Activated naive CD4-positive, alpha-beta T cell treated with anti-CD3 and anti-CD28 coated beads, Interleukin-2, amount 50 U/mL, for 72 hours (primary cell): ENCODE data around the gene CFAP20. TPM values are rescaled to one million over a fixed set of nuclear protein-coding genes. Genes with fewer than 3 reads are reported as not detected.
A peak's percentile ranks its signal among the peaks of the same experiment; 100 is the strongest.

Experiments used
- ATAC-seq, 2 donors: fragments of 150-1000 bp; cut with Tn5 transposase; 2 replicates each; pipeline ENCODE4 v1.10.0; 2021; ENCODE audit warnings: mild to moderate bottlenecking in 2 of 2, moderate library complexity in 2 of 2
- DNase-seq, 2 donors: peaks; one replicate each; pipeline ENCODE4 v3.0.0; 2021 to 2022; ENCODE audit warnings: low spot score in 2 of 2
- H3K27ac Mint-ChIP-seq, 2 donors: one replicate each; pipeline ENCODE4 v1.8.0; 2022; ENCODE audit warnings: mild to moderate bottlenecking in 2 of 2, mixed read lengths in 2 of 2
- H3K36me3 Mint-ChIP-seq, 2 donors: one replicate each; pipeline ENCODE4 v1.8.0; 2022; ENCODE audit warnings: mixed read lengths in 2 of 2
- H3K9me3 Mint-ChIP-seq, 2 donors: one replicate each; pipeline ENCODE4 v1.8.0; 2022; ENCODE audit warnings: mixed read lengths in 2 of 2
- total RNA-seq, 2 donors: library from RNA; stranded (reverse); gene quantifications; one replicate each; pipeline ENCODE4 v1.2.3, GENCODE V29; 2022

Gene CFAP20
- total RNA-seq, 2 donors from 2014 or later: 36.6 to 40.4 TPM

DNA sequence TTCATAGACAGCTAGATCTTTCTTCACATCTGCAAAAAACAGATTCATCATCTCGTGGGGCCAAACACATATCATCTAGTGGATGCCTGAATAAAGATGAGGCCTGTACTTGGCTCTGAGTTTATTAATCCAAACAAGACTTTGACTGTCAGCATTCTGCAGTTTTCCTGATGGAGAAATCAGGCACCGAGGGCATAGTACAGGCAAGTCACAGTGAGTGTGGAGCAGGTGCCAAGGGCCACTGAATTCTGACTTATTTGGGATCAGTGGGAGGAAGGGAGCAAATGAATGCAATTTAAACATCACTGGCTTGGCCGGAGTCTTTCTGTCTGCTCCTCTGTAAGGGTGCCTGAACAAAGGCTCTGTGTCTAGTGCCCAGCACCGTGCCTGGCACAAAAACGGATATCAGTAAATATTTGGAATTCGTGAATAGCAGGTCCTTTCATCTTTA lies 975 bp downstream of the CFAP20 start:
- no peak for ATAC-seq
- Mint-ChIP-seq H3K9me3 (no peaks in the 10 kb centered on the region), H3K36me3 (peaks cover 9 to 10% of the 10 kb centered on the region in 2 donors), H3K27ac (peak overlapping the region; percentile 90 to 93)
- DNase-seq: no peak

DNA sequence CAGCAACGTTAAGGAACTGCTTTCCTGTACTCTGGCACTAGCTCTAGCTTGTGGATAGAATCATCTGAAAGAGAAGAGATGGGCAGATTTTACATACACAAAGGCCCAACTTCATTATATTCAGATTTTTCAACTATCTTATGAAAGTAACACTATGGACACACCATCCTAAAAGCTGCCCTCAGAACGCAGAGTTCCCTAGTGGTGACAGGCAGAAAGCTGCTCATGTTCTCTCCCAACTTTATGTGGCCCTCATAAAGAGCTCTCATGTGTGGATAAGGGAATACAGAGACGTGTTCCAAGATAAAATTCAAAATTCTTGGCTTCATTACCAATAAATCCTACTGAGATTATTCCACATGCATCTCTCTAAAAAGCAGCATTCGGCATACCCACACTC lies 1.5 kb downstream of the CFAP20 start:
- peaks cover 9 to 10% of the 10 kb centered on the region in 2 donors for H3K36me3 Mint-ChIP-seq
- H3K27ac Mint-ChIP-seq: peak overlapping the region; percentile 90 to 93
- H3K9me3 Mint-ChIP-seq: no peaks in the 10 kb centered on the region
- no peak for ATAC-seq
- no peak for DNase-seq

DNA sequence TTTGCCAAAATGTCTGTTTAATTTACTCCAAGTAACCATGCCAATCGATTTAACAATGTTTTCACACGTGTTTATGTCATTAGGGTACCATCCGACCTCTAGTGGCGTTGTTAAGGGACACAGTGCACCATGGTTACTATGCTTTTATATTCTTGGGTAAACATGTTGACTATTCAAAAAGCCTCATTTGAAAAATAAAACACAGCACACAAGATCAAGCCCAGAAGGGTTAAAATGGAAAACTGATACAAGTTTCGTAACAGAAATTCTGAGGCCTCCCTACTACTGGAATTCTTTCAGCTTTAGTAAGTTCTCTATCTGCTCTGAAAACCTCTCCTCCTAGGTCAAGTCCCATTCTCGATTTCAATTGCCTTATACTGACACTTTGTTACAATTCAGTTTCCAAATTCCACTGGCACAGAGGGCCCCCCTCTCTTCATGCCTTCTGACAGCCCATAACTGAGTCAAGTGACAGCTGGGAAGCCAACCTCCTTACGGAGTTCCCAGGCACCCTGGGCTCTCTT lies 2.1 kb downstream of the CFAP20 start:
- Mint-ChIP-seq H3K9me3 (no peaks in the 10 kb centered on the region), H3K36me3 (peaks cover 9 to 10% of the 10 kb centered on the region in 2 donors), H3K27ac (peak overlapping the region; percentile 90 to 93)
- ATAC-seq (peak in 1 of 2 donors; percentile 27), DNase-seq (no peak)

DNA sequence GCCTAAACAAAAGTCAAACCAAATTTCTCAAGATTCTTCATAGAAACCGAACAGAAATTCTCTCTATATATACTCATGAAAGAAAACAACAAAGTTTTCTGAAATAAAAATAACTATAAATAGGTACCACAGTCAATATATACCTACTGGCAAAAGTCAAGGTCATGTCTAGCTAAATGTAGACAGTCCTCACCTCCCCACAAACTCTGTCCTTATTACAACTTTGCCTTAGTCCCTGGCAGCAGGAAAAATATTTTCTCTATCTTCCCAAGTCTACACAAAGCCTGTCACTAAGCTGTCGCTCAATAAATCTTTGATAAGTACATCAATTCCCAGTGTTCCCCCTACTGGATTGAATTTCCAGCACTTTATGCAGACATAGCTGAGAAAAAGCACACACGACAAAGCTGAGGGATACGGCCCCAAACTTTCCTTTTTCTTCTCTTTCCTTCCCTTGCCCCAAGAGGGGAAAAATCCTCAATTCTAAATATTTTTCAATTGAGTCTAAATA lies 2.7 kb downstream of the CFAP20 start:
- no peak for DNase-seq
- Mint-ChIP-seq H3K27ac (peak overlapping the region; percentile 90 to 93), H3K9me3 (no peaks in the 10 kb centered on the region), H3K36me3 (peaks cover 9 to 10% of the 10 kb centered on the region in 2 donors)
- ATAC-seq: no peak

DNA sequence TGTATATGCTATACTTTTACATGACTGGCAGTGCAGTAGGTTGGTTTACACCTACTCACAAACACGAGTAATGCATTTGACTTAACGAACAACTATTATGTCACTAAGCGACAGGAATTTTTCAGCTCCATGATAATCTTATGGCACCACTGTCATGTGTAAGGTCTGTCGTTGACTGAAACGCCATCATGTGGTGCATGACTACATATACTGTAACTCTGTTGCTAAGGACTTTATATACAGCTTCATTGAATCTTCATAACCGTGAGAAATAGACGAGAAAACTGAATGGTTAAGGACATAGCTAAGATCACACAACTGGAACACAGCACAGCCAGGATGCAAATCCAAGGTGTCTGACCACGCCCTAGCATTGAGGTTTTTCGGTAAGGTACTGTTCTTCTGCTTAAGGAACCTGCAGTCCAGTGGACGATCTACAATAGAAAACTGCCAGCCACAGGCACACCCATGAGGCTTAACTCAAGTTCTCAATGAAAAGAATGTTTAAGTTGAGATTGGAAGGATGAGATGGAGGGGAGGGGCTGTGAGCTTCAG lies 3.3 kb downstream of the CFAP20 start:
- Mint-ChIP-seq H3K27ac (peak overlapping the region in 1 of 2 donors; percentile 34), H3K9me3 (no peaks in the 10 kb centered on the region), H3K36me3 (peaks cover 9 to 10% of the 10 kb centered on the region in 2 donors)
- DNase-seq (no peak), ATAC-seq (no peak)

DNA sequence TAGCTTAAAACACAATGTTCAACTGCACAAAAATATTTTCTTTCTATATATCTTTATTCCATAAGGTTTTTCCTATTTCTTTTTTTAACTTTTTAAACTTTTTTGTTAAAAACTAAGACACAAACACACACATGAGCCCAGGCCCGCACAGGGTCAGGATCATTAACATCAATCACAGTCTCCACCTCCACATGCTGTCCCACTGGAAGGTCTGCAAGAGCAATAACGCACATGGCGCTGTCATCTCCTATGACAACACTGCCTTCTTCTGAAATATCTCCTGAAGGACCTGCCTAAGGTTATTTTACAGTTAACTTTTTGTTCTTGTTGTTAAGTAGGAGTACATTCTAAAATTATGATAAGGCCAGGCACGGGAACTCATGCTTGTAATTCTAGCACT lies 4.1 kb downstream of the CFAP20 start:
- H3K27ac Mint-ChIP-seq: no peak overlapping the region
- no peak for DNase-seq
- no peak for ATAC-seq
- peaks cover 9 to 10% of the 10 kb centered on the region in 2 donors for H3K36me3 Mint-ChIP-seq
- H3K9me3 Mint-ChIP-seq: no peaks in the 10 kb centered on the region

DNA sequence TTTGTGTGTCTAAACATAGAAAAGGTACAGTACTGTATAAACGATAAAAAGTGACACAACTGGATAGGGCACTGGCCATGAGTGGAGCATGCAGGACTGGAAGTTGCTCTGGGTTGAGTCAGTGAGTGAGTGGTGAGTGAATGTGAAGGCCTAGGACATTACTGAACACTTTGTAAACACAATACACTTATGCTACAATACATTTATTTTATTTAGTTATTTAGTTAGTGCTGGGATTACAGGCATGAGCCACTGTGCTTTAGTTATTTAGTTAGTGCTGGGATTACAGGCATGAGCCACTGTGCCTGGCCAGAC lies 4.6 kb downstream of the CFAP20 start:
- H3K27ac Mint-ChIP-seq: peak overlapping the region in 1 of 2 donors; percentile 57
- ATAC-seq (no peak), DNase-seq (no peak)
- H3K36me3 Mint-ChIP-seq: peaks cover 7% of the 10 kb centered on the region in 2 donors
- H3K9me3 Mint-ChIP-seq: no peaks in the 10 kb centered on the region

DNA sequence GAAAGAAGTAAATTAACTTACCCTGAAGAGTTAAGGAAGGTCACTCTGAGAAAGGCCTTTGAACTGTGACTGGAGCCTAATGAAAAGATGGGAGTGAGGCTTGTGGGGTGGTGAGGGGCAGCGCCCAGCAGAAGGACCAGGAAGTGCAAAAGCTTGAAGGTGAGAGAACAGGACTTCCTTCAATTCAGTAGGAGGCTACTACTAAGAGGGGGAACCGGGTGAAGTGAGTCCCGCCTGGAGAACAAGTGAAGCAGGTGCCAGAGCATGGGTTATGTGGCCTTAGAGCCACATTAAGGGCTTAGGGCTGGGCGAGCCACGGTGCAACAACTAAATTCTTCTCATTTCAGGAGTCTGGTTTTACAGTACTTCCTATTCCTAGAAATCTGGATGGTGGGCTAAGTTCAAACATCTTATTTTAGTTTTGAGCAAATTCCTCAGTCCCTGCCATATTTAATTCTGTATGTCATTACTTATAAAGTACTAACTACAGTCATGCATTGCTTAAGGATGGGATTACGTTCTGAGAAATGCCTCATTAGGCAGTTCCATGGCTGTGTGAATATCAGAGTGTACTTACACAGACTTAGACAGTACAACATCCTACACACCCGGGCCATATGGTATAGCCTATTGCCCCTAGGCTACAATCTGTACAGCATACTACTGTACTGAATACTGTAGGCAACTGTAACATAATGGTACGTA lies 5.1 kb downstream of the CFAP20 start:
- Mint-ChIP-seq H3K9me3 (no peaks in the 10 kb centered on the region), H3K36me3 (peaks cover 2% of the 10 kb centered on the region in 2 donors), H3K27ac (peak overlapping the region in 1 of 2 donors; percentile 57)
- ATAC-seq (peak in 1 of 2 donors; percentile 21), DNase-seq (no peak)

DNA sequence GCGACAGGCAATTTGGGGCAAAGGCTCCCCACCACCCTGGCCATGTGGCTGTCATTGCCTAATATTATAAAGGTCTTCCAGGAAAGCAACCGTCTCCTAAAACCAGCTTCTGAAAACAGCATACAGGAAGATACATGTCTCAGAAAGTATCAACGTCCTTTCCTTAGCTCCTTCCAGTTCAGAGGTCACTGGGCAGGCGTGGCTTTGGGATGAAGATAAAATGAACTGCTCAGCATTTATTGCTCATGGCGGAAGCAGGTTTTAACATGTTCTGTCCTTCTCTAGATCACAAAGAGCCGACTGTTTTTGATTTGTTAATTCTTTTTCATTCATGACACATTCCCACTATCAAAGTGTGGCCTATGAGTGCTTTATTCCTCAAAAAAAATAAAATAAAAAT lies 8.0 kb downstream of the CFAP20 start:
- no peaks in the 10 kb centered on the region for H3K9me3 Mint-ChIP-seq
- no peak for ATAC-seq
- DNase-seq: no peak
- H3K36me3 Mint-ChIP-seq: no peaks in the 10 kb centered on the region
- H3K27ac Mint-ChIP-seq: no peak overlapping the region

DNA sequence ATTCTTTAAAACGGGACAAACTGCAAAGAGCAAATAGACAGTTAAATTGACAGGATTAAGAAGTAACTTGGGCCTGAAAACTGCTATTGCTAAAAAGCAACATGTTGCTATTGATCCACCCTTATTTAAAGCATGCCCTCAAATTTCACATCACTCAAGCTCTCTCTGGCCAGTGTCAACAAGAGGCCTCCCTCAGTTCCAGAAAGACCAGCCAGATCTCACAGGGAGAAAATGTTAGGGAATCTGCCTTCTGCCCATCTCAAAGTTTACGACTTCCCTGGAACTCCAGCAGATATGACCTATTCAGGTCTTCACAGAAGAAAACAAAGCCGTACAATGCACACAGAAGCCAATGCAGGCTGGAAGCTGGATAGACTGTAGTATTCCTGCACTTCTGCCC lies 8.9 kb downstream of the CFAP20 start:
- H3K9me3 Mint-ChIP-seq: no peaks in the 10 kb centered on the region
- DNase-seq (no peak), ATAC-seq (no peak)
- peaks cover 2 to 4% of the 10 kb centered on the region in 2 donors for H3K36me3 Mint-ChIP-seq
- peak overlapping the region; percentile 23 to 83 for H3K27ac Mint-ChIP-seq

DNA sequence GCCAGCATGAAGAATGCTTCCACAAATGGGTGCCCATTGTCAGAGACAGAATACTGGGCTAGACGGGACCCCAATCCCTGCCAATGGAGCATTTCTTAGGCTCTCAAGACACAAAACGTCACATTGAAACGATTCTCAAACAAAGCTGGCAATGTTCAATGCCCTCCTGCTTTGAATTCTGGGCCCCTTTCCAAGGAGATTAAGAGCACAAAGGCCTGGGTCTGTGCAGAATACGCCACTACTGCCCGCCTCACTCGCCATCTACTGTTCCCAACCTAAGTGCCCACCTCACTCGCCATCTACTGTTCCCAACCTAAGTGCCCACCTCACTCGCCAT lies 9.7 kb downstream of the CFAP20 start:
- ATAC-seq (no peak), DNase-seq (no peak)
- H3K9me3 Mint-ChIP-seq: no peaks in the 10 kb centered on the region
- H3K36me3 Mint-ChIP-seq: peaks cover 5 to 9% of the 10 kb centered on the region in 2 donors
- no peak overlapping the region for H3K27ac Mint-ChIP-seq

DNA sequence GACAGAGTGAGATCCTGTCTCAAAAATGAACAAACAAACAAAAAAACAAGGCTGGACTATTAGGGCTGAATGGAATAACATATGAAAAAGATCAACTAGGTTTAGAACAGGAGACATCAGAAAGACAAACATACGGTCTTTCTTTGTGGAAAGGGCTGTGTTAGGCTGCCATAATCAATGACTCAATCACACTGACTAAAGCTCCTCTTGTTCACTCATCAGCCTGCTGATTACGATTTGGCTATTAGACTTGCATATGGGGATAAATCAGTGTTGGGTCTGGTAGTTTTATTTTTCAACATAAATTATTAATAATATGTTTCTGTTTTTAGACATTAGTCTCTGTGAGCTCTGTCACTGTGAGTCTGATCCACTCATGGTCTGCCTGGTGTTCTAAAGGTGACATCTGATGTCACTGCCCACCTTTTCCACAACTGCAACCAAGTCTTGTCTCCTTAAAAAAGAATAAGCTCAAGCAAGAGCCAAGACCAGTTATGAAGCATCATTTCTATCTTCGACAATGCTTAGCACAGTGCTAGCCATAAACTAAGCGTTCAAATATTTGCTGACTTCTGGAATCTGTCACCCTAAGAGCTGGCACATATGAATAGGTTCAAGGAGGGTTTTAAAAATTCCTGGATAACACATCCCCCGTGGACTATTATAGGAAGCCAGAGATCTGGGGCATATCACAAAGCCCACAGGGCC lies 10.2 kb downstream of the CFAP20 start:
- peaks cover 6 to 9% of the 10 kb centered on the region in 2 donors for H3K36me3 Mint-ChIP-seq
- H3K27ac Mint-ChIP-seq: peak overlapping the region; percentile 37 to 40
- no peak for DNase-seq
- H3K9me3 Mint-ChIP-seq: no peaks in the 10 kb centered on the region
- ATAC-seq: no peak

DNA sequence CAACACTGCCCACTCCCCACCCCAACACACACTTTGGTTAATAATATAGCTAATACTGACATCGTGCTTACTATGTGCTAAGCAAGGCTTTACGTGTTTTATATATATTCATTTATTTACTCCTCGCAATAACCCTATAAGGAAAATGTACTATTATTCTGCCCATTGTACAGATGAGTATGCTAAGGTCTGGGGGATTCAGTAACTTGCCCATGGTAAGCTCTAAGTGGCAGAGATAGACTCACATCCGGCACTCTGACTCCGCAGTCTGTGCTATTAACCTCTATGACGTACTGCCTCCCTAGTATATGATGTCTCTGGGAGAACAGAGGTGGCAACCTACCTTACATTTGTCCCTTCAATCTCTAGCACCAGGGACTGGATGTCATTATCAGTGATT lies 12.7 kb downstream of the CFAP20 start:
- no peaks in the 10 kb centered on the region for H3K9me3 Mint-ChIP-seq
- DNase-seq: no peak
- no peak overlapping the region for H3K27ac Mint-ChIP-seq
- H3K36me3 Mint-ChIP-seq: peaks cover 9 to 11% of the 10 kb centered on the region in 2 donors
- ATAC-seq: no peak

DNA sequence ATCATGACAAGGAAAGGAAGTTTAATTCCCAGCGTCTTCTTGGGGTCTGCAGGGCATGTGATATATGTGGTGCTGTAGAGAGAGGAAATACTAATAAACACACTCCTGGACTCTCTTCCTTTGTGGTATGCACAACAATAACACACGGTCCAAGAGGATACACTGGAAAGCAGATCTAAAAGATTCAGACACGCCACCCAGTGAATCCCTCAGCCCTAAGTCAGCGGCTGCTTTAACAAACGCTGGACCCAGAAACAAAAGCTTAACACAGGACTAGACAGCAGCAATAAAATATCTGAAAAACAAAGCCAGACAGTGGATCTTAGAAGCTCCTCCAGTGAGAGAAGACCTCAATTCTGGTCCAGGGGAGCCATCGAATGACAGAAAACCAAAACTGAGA lies 13.1 kb downstream of the CFAP20 start:
- Mint-ChIP-seq H3K27ac (peak overlapping the region in 1 of 2 donors; percentile 58), H3K9me3 (no peaks in the 10 kb centered on the region), H3K36me3 (peaks cover 9 to 11% of the 10 kb centered on the region in 2 donors)
- DNase-seq (no peak), ATAC-seq (no peak)

DNA sequence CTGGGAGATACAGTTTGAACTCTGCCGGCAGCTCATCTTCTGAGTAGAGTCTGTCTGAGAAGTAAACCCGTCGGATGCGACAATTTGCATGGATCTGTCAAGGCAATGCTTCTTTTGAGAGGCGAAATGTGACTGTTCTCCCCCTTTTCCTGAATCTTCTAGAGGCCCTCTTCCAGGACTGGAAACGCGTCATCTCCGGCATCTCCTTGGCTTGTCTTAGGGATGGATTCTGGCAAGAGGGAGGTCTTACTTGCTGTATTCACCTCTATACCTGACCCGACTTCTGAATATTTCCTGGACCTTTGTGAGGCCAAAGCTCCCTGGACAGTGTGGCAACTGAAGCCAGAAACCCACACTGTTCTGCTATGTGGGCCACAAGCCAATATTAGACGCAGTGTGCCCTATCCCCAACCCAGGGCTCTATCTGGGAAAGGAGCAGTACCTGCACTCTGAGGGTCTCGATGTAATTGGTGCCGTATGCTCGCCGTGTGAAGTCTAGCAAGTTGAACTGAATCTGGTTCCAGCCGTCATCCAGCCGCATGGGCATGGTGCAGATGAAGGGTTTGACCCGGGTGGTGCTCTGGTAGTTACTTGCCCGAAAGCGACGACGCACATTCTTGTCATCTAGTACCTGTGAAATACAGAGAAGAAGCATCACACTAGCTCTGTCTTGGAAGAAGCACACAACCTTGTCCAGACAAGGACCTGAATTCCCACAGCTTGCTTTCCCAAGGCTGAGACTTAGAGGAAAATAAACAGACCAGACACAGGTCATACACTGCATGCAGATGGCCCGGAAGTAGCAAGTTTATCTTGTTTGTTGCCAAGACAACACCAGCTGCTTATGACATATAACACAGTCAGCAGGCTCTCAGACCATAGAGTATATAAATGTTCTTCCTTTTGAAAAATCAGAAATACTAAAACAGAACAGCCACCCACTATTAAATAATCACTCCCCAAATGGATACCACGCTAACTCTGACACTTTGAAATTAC lies 14.1 kb downstream of the CFAP20 start:
- DNase-seq: peak in 1 of 2 donors; percentile 38
- no peak for ATAC-seq
- Mint-ChIP-seq H3K36me3 (peaks cover 9 to 11% of the 10 kb centered on the region in 2 donors), H3K27ac (peak overlapping the region in 1 of 2 donors; percentile 58), H3K9me3 (no peaks in the 10 kb centered on the region)

DNA sequence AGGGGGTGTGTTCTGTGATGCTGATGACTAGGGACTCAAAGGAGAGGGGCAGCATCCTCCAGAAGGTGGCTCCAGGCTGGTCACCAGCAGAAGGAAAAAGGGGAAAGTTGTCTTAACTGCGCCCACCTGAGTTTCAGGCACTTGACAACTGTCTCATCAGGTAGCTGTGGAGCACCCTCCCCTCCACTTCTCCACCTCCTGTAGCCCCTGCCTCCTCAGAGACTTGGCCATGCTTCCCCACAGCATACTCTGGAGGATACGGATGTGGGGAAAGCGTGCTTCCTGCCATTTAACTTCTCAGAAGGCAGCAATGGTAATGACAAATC lies 17.9 kb downstream of the CFAP20 start:
- DNase-seq (no peak), ATAC-seq (no peak)
- H3K36me3 Mint-ChIP-seq: peaks cover 9 to 11% of the 10 kb centered on the region in 2 donors
- no peaks in the 10 kb centered on the region for H3K9me3 Mint-ChIP-seq
- H3K27ac Mint-ChIP-seq: no peak overlapping the region
